SK-N-MC (cell line): Measurements from ENCODE around the gene PRAME.

Experiments
- EZH2 ChIP-seq: fragments of 200-600 bp; sonication (generic); IDR thresholded peaks from one replicate; pipeline ENCODE4 v1.6.1; 2017; ENCODE audit warnings: antibody characterized with exemption
- POLR2AphosphoS5 ChIP-seq: IDR thresholded peaks from 2 replicates; pipeline ENCODE4 v1.6.1; 2012; ENCODE audit warnings: mild to moderate bottlenecking, low read depth, low read length, borderline replicate concordance

DNA sequence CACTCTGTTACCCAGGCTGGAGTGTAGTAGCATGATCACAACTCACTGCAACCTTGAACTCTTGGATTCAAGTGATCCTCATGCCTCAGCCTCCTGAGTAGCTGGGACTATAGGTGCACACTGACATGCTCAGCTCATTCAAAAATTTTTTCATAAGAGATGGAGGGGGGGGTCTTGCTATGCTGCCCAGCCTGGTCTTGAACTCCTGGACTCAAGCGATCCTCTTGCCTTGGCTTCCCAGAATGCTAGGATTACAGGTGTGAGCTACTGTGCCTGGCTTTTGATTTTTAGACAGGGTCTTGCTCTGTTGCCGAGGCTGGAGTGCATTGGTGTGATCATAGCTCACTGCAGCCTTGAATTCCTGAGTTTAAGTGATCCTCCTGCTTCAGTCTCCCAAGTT is 14.0 kb downstream of the PRAME start:
- no peak for TF ChIP-seq POLR2AphosphoS5
- TF ChIP-seq EZH2: no peak
